Sigmoid colon (tissue), 3 donors: ENCODE measurements around the gene ATG13.

Experiments used
- CTCF ChIP-seq, 4 experiments: fragments of 450-650 bp in 3 of 4; fragments of 200-600 bp in 1 of 4; IDR thresholded peaks; one replicate each; pipeline ENCODE4 v1.5.1; 2016 to 2019; ENCODE audit warnings: antibody characterized with exemption in 4 of 4, mild to moderate bottlenecking in 3 of 4, moderate library complexity in 2 of 4
- POLR2A ChIP-seq, 2 donors: fragments of 450-650 bp; IDR thresholded peaks; one replicate each; pipeline ENCODE4 v1.6.1; 2016; ENCODE audit warnings: antibody characterized with exemption in 2 of 2, mild to moderate bottlenecking in 2 of 2, moderate library complexity in 2 of 2

GRCh38 chr11:46637546-46637945, 20.2 kb downstream of the ATG13 start:
- TF ChIP-seq CTCF (IDR thresholded peaks at IDR 0.05): no peak
- TF ChIP-seq POLR2A (IDR thresholded peaks at IDR 0.05): no peak
